GM23248 (cell line): ENCODE measurements around the gene EXOC7. TPM values are rescaled to one million over a fixed set of nuclear protein-coding genes. Genes with fewer than 3 reads are reported as not detected.

ENCODE experiments used
- DNase-seq: peaks from one replicate; pipeline ENCODE4 v3.0.0-alpha.2; 2015
- H2AFZ ChIP-seq: fragments of 200-600 bp; sonication (generic); 2 replicates; pipeline ENCODE4 v1.6.1; 2016; ENCODE audit warnings: antibody characterized with exemption
- H3F3A ChIP-seq: fragments of 200-600 bp; sonication (generic); 2 replicates; pipeline ENCODE4 v1.6.1; 2016; ENCODE audit warnings: mild to moderate bottlenecking, antibody characterized with exemption, mixed run types; ENCODE audit not compliant: insufficient read depth
- H3K27ac ChIP-seq: fragments of 200-600 bp; sonication (generic); 2 replicates; pipeline ENCODE4 v1.5.1; 2016; ENCODE audit warnings: mild to moderate bottlenecking
- H3K27me3 ChIP-seq: fragments of 200-600 bp; sonication (generic); replicated peaks from 2 replicates; pipeline ENCODE4 v1.6.1; 2016; ENCODE audit warnings: mild to moderate bottlenecking; ENCODE audit not compliant: insufficient read depth
- H3K36me3 ChIP-seq: fragments of 200-600 bp; sonication (generic); 2 replicates; pipeline ENCODE4 v1.6.1; 2016; ENCODE audit warnings: low read depth, mild to moderate bottlenecking
- H3K4me1 ChIP-seq: fragments of 200-600 bp; sonication (generic); 2 replicates; pipeline ENCODE4 v1.6.1; 2016; ENCODE audit warnings: mild to moderate bottlenecking; ENCODE audit not compliant: insufficient read depth
- H3K4me2 ChIP-seq: fragments of 200-600 bp; sonication (generic); one replicate; pipeline ENCODE4 v1.6.1; 2016; ENCODE audit warnings: mild to moderate bottlenecking; ENCODE audit not compliant: unreplicated experiment
- H3K4me3 ChIP-seq: fragments of 200-600 bp; sonication (generic); 2 replicates; pipeline ENCODE4 v1.5.1; 2016; ENCODE audit warnings: mild to moderate bottlenecking
- H3K79me2 ChIP-seq: fragments of 200-600 bp; sonication (generic); 2 replicates; pipeline ENCODE4 v1.6.1; 2016; ENCODE audit warnings: mild to moderate bottlenecking; ENCODE audit not compliant: insufficient read depth
- H3K9ac ChIP-seq: fragments of 200-600 bp; sonication (generic); 2 replicates; pipeline ENCODE4 v1.6.1; 2016; ENCODE audit warnings: mild to moderate bottlenecking
- H3K9me2 ChIP-seq: fragments of 200-600 bp; sonication (generic); 2 replicates; pipeline ENCODE4 v1.6.1; 2016; ENCODE audit warnings: mixed run types, mild to moderate bottlenecking, moderate library complexity; ENCODE audit not compliant: insufficient read depth
- H3K9me3 ChIP-seq: fragments of 200-600 bp; sonication (generic); one replicate; pipeline ENCODE4 v1.6.1; 2017; ENCODE audit warnings: low read depth
- H4K20me1 ChIP-seq: fragments of 200-600 bp; sonication (generic); 2 replicates; pipeline ENCODE4 v1.6.0; 2016; ENCODE audit not compliant: insufficient read depth
- EZH2 ChIP-seq: fragments of 200-600 bp; sonication (generic); IDR thresholded peaks from 2 replicates; pipeline ENCODE4 v1.6.1; 2018; ENCODE audit warnings: antibody characterized with exemption, mild to moderate bottlenecking; ENCODE audit not compliant: insufficient read depth, poor library complexity, severe bottlenecking
- EZH2phosphoT487 ChIP-seq: fragments of 200-600 bp; sonication (generic); IDR thresholded peaks from 2 replicates; pipeline ENCODE4 v1.6.1; 2018; ENCODE audit warnings: antibody characterized with exemption, moderate library complexity, mild to moderate bottlenecking, low read depth; ENCODE audit not compliant: insufficient read depth
- WGBS, 2 experiments: methylation state at CpG; one replicate each; pipeline ENCODE4 v1.1.6; 2015 to 2017; ENCODE audit warnings: low lambda C conversion rate in 2 of 2, low coverage in 1 of 2; ENCODE audit errors: missing lambda C conversion rate in 2 of 2; 5-methylcytosine and 5-hydroxymethylcytosine counted together
- in situ Hi-C: fragments of 300-500 bp; cut with MboI; formaldehyde crosslinking; loops from 2 replicates; pipeline ENCODE4 v1.15.0; 2020
- polyA plus RNA-seq: library from polyadenylated mRNA; unstranded; fragments of >200 nt; fragmentation: Nextera tagmentation; extraction: Ambion mirVana; gene quantifications from 2 replicates; pipeline ENCODE4 v1.2.1, GENCODE V29; 2016
- total RNA-seq: library from RNA; depleted of rRNA; stranded (reverse); fragments of >200 nt; shearing (Covaris generic); gene quantifications from 2 replicates; pipeline ENCODE4 v1.2.3, GENCODE V29; 2014

EXOC7 gene
- total and polyA plus RNA-seq, 2 experiments from 2014 or later = 88.0 to 101 TPM

GRCh38 chr17:76053246-76054111 lies 50.1 kb downstream of the EXOC7 start:
- in situ Hi-C loops = no loop called here
- Histone ChIP-seq H3K4me3 (no peak overlapping the region), H3K27ac (no peak overlapping the region), H3K9ac (no peak overlapping the region), H2AFZ (no peak overlapping the region), H3K4me2 (no peak overlapping the region), H3K4me1 (peaks cover 4% of the 10 kb centered on the region; the same call in 1 of the 2 replicates), H3K36me3 (peaks cover 80% of the 10 kb centered on the region), H3F3A (no peaks in the 10 kb centered on the region; the same call in 1 of the 2 replicates), H3K27me3 (no peaks in the 10 kb centered on the region), H3K79me2 (peaks cover 67% of the 10 kb centered on the region), H3K9me2 (no peaks in the 10 kb centered on the region), H3K9me3 (no peaks in the 10 kb centered on the region), H4K20me1 (no peaks in the 10 kb centered on the region)
- WGBS, 2 experiments = 89 to 91% methylated on average over 17 of the region's 17 CpGs
- DNase-seq = peak; percentile 71
- TF ChIP-seq EZH2phosphoT487 (no peak), EZH2 (no peak)

GRCh38 chr17:76051561-76051960 lies 52.0 kb downstream of the EXOC7 start:
- in situ Hi-C loops = no loop called here
- peaks cover 4% of the 10 kb centered on the region; the same call in 1 of the 2 replicates for H3K4me1 ChIP-seq
- H4K20me1 ChIP-seq = no peaks in the 10 kb centered on the region
- no peaks in the 10 kb centered on the region for H3K9me3 ChIP-seq
- WGBS, 2 experiments = 83 to 84% methylated on average over 6 of the region's 6 CpGs
- peaks cover 73% of the 10 kb centered on the region for H3K36me3 ChIP-seq
- TF ChIP-seq EZH2 = no peak
- no peak overlapping the region for H3K4me2 ChIP-seq
- no peak overlapping the region for H3K4me3 ChIP-seq
- H3F3A ChIP-seq = no peaks in the 10 kb centered on the region; the same call in 1 of the 2 replicates
- H3K27me3 ChIP-seq = no peaks in the 10 kb centered on the region
- no peak overlapping the region for H3K27ac ChIP-seq
- no peaks in the 10 kb centered on the region for H3K9me2 ChIP-seq
- H3K9ac ChIP-seq = no peak overlapping the region
- no peak for DNase-seq
- no peak overlapping the region for H2AFZ ChIP-seq
- H3K79me2 ChIP-seq = peaks cover 56% of the 10 kb centered on the region

GRCh38 chr17:76050538-76051467 lies 52.8 kb downstream of the EXOC7 start:
- H3K4me2 ChIP-seq = no peak overlapping the region
- no peaks in the 10 kb centered on the region; the same call in 1 of the 2 replicates for H3F3A ChIP-seq
- no peaks in the 10 kb centered on the region for H3K27me3 ChIP-seq
- no peak overlapping the region for H2AFZ ChIP-seq
- no peaks in the 10 kb centered on the region for H4K20me1 ChIP-seq
- peaks cover 71% of the 10 kb centered on the region for H3K36me3 ChIP-seq
- WGBS, 2 experiments = 89% methylated on average over 11 of the region's 11 CpGs
- peaks cover 4% of the 10 kb centered on the region; the same call in 1 of the 2 replicates for H3K4me1 ChIP-seq
- in situ Hi-C loops = no loop called here
- TF ChIP-seq EZH2phosphoT487 = no peak
- no peak for TF ChIP-seq EZH2
- DNase-seq = no peak
- no peaks in the 10 kb centered on the region for H3K9me3 ChIP-seq
- H3K9ac ChIP-seq = no peak overlapping the region
- no peaks in the 10 kb centered on the region for H3K9me2 ChIP-seq
- no peak overlapping the region for H3K4me3 ChIP-seq
- peaks cover 52% of the 10 kb centered on the region for H3K79me2 ChIP-seq
- H3K27ac ChIP-seq = no peak overlapping the region

- no peak for DNase-seq
- WGBS, 2 experiments = 92% methylated on average over 15 of the region's 15 CpGs
- no peaks in the 10 kb centered on the region for H3K9me3 ChIP-seq
- no peak overlapping the region for H3K4me3 ChIP-seq
- peaks cover 70% of the 10 kb centered on the region for H3K36me3 ChIP-seq
- no peak overlapping the region for H3K27ac ChIP-seq
- peaks cover 46% of the 10 kb centered on the region for H3K79me2 ChIP-seq
- H3K4me2 ChIP-seq = no peak overlapping the region
- in situ Hi-C loops = no loop called here
- no peak overlapping the region for H3K9ac ChIP-seq
- H2AFZ ChIP-seq = no peak overlapping the region
- H3K9me2 ChIP-seq = no peaks in the 10 kb centered on the region
- peaks cover 4% of the 10 kb centered on the region; the same call in 1 of the 2 replicates for H3K4me1 ChIP-seq
- H3K27me3 ChIP-seq = no peaks in the 10 kb centered on the region
- H3F3A ChIP-seq = no peaks in the 10 kb centered on the region; the same call in 1 of the 2 replicates
- H4K20me1 ChIP-seq = no peaks in the 10 kb centered on the region
- TF ChIP-seq EZH2phosphoT487 (no peak), EZH2 (no peak)
Observed at GRCh38 chr17:76049836-76050537, 53.6 kb downstream of the EXOC7 start.
